Fibroblast of skin of abdomen (primary cell): ENCODE measurements around the gene CEP72.
"Not testable (repeated sequence)": the region's sequence is repeated elsewhere in the genome, so short reads cannot be mapped to it uniquely, and the experiment has no call there.

Source experiments
- DNase-seq: peaks from one replicate; pipeline ENCODE4 v3.0.0-alpha.2; 2013

Gene CEP72

DNA sequence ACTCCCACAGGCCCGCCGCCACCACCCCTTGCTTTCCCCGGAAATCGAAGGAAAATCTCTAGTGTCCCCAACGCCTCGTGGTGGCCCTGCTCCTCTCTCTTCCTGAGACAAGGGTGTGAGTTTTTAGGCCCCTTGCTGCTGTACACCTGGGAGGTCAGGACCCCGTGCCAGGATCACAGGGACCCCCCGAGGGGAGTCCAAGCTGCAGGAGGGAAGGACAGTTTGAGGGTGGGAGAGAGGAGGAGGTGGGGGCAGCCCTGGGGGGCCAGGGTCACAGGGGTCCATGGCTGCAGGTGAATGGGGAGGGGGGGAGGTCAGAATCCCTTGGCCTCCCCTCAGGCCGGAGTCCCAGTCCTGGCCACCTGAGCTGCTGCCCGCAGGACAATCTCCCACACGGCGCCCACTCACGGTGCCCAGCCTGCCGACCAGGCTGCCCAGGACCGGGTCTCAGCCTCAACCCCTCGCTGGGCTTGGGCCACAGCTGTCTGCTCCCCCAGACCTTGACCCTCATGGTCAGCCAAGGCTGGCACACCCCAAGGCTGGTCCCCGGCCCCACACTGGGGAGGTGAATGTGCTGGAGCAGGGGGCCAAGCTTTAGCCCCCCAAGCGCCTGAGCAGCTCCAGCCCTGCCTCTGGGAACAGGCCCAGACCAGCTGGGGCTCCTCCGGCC, 61.2 kb downstream of the CEP72 start:
- DNase-seq: no peak

DNA sequence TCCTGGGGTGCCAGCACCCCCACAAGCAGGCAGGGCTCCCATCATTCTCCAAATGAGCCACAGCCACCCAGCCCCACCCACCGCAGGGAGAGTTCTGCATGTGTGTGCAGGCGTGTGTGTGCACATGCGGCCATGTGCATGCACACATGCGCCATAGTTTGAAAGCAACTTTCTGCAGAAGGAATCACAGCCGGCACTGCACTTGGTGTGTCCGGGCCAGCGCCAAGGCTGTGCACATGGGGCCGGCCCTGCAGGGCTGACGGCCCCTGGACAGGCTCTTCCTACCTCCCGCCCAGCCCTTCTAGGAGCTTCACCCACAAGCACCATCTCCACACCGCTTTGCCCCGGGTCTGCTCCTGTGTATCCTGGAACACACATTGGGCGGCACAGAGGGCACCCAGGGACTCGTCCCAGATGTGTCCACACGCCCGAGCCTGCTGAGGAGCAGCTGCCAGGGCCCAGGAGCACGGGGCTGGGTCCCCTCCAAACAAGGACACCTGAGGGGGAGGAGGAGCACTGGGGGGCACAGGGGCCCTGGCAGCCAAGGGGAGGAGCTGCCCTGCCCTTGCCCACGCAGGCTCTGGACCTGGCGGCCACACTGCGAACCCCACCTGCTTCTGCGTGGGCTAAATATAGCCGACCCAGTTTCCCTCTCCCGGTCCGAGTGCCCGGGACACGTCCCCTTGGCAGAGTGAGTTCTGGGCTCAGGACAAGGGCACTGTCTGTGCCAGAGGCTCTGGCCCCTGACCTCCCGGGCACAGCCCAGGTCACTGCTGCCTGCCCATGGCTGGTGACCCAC, 61.9 kb downstream of the CEP72 start:
- DNase-seq: no peak

DNA sequence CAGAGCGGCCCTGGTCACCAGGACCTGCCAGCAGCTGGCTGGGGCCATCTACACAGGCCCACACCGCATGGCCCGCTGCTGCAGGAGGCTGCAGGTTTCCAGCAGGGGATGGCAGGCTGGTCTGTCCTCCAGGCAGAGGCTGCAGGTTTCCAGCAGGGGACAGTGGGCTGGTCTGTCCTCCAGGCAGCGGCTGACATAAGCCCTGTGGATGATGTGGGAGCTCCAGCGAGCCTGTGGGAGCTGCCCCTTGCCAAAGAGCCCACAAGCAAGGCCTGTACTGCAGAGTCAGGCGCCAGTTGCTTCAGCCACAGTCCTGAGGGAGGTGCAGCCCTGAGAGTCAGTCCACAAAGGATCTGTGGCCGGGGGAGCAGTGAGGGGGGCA, 62.5 kb downstream of the CEP72 start:
- DNase-seq: no peak

DNA sequence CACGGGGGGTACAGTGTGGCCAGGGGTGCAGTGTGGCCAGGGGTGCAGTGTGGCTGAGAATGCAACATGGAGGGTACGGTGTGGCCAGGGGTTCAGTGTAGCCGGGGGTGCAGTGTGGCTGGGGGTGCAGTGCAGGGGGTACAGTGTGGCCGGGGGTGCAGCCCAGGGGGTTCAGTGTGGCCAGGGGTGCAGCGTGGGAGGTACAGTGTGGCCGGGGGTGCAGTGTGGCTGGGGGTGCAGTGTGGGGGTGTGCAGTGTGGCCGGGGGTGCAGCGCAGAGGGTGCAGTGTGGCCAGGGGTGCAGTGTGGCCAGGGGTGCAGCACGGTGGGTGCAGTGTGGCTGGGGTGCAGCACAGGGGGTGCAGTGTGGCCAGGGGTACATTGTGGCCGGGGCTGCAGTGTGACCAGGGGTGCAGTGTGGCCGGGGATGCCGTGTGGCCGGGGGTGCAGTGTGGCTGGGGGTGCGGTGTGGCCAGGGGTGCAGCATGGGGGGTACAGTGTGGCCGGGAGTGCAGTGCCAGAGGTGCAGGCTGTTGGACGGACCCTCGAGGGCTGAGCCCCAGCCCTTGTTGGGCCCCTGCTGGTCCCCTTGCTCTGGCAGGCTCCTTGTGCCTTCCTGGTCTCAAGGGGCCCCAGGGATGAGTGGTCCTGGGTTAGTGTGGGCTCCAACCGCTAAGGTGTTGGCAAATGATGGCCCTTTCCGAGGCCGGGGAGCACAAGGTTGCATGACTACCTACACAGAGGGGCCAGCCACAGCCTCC, 63.2 kb downstream of the CEP72 start:
- no peak for DNase-seq

DNA sequence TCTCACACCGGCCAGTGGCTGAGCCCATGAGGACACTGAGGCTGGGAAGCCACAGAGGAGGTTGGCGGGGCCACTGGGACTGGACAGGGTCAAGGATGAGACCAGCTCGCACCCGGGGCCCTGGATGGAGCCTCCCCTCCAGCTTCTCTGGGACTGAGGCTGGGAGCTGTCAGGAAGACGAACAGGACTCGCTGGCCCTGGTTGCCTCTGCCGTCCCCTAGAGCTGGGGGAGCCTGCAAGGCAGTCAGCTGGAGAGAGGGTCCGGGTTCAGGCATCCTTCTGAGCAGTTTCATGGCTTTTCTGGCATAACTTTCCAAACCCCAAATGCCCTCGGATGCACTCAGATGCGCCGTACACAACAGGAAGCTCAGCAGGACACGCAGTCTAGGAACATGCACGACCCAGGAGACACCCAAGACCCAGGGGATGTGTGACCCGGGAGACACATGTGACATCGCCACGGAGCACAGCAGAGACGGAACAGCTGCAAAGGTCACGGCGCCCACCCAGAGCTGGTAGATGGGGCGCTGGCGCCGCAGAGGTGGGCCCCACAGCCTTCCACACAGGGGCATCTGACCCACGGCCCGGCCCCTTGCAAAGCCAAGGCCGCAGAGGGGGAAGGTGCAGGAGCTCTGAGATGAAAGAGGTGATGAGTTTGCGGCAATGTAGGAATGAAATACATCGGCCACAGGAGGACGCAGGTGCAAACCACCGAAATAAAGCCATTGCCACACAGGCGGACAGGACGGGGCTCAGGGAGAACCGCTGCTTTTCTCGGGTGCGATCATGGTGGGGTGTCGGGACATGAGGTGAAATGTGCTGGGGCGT, 63.9 kb downstream of the CEP72 start:
- DNase-seq: no peak

DNA sequence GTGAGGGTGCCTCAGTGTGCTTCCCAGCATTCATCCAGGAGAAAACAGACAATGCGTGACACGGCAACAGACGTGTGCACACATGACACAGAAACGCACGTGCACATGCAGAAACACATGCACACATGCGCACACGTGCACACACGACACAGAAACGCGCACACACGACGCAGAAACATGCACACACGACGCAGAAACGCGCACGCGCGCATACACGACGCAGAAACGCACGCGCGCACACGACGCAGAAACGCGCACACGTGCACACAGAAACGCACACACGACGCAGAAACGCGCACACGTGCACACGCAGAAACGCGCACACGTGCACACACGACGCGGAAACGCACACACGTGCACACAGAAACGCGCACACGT, 64.5 kb downstream of the CEP72 start:
- DNase-seq: no peak

DNA sequence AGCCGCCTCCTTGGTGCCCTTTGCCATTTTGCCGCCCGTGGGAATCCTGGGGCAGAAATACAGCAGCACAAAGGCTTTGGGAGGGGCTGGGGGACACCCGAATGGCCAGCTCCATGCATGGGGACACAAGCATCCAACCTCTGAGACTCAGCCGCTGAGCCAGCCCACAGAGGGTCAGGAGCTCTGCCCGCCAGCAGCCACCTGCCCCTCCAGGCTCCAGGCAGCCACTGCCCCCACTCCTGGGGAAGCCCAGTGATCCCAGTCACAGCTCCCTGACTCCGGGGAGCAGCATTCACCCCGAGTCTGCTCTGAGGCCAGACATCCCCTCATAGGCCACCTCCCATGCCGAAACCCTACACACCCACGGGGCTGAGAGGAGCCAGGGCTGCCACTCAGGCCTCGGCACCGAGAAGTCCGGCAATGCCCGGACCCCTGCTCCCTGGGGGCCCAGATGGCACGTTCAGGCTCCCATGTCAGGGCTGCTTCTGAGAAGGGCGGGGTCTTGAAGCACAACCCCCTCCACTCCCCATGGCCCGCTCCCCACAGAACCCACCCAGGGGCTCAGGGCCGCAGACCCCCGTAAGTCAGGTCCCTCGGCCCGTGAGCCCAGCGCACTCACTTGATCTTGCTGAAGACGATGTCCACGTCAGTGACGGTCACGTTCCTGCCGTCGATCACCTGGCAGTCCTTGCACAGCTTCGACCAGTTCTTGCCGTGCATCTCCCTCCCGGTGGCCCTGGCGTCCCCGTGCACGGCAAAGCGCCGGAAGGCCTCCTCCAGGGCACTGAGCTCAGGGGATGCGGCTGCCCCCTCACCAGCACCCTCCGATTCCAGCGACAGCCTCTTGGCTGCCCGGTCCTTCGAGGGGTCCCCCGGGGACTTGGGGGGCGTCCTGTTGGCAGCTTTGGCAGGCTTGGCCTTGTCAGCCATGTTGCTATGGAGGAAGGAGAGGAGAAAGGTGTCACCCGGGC, 65.3 kb downstream of the CEP72 start:
- DNase-seq: no peak

DNA sequence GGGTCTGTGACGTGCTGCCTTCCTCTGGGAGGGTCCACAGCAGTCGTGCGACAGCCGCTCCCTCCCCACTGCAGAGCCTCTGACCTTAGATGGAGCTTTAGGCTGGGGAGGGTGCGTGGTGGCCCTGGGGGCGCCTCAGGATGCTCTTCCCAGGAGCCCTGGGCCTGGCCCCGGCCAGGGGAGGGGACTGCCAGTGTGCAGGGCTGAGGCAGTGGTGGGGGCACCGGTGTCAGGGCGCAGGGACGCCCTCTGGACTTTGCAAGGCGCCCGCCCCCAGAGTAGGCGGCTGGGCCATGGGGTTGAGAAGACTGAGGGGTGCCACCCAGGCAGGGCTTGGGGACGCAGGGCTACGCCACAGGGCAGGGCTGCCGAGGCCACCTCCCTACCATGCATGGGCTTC, 66.4 kb downstream of the CEP72 start:
- DNase-seq: not testable (repeated sequence)

DNA sequence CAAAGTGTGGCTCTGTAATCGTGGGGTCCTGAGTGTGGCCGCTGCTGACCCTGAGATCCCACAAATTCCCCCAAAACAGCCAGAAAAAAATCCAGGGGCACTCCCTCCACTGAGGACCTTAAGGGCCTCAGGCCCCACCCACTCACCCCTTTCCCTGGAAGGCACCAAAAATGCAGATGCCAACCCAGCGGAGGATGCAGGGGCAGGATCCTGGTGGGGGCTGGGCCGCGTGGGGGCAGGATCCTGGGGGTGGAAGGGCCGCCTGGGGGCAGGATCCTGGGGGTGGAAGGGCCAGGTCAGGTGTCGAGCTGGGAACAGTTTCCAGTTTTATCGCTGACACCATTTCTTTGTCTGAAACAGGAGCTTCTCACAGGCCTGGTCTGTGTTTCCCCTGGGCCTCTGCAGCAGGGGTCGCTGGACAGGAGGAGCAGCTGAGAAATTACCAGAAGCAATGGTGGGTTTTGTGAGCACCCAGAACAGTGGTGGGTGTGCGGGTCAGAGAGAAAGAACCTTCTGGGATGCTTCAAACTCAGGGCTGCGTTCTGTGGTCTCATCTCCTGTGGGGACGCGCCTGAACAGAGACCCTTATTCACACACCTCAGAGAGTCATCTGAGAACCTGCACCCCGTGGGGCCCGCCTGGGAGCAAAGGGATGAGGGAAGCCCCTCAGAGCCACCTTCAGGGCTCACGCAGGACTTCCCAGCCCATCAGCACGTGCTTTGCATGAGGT, 67.2 kb downstream of the CEP72 start:
- not testable (repeated sequence) for DNase-seq

DNA sequence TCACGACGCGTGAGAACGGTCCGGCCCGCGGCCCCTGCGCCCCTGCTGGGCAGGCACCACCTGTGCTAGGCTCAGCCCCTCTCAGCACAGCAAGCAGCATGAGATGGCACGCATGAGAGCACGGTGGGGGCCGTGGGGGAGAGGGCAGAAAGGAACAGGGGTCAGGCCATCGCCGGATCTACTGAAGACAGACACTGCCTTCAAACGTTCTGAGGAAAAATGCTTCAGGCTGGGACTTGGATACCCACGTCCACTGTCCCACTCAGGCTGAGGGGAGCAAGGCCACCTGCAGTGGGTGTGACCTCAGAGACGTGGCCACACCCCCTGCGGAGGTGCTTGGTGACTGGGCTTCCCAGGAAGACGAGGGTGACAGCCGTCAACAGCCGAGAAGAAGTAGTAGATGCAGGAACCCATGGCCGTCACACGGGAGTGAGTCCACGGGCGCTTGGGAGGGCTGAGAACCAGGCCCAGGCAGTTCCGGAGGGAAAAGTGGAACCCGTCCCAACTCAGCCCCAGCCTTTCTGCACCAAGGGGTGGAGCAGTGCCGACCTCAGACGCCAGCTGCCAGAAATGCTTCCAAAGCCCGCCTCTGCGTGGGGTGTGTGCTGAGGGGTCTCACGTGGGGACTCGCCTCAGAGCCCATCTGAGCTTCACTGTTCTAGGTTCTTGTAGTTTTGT, 68.1 kb downstream of the CEP72 start:
- not testable (repeated sequence) for DNase-seq

DNA sequence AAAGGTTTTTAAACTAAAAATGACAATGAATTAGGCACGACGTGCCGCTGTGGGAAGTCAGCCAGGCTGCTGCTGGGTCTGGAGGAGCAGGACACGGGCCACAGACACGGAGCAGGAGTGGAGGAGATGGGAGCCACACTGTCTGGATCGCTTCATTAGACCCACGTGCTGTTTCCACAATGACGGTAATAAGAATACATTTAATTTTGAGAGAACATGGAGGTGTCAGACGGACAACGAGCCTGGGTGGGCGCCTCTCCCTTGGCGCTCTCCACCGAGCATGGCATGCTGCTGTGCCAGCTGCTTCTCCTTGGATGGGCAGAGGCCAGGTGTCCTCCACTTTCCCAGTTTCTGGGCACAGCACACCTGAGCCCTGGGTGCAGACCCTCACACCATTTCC, 68.7 kb downstream of the CEP72 start:
- DNase-seq: not testable (repeated sequence)

DNA sequence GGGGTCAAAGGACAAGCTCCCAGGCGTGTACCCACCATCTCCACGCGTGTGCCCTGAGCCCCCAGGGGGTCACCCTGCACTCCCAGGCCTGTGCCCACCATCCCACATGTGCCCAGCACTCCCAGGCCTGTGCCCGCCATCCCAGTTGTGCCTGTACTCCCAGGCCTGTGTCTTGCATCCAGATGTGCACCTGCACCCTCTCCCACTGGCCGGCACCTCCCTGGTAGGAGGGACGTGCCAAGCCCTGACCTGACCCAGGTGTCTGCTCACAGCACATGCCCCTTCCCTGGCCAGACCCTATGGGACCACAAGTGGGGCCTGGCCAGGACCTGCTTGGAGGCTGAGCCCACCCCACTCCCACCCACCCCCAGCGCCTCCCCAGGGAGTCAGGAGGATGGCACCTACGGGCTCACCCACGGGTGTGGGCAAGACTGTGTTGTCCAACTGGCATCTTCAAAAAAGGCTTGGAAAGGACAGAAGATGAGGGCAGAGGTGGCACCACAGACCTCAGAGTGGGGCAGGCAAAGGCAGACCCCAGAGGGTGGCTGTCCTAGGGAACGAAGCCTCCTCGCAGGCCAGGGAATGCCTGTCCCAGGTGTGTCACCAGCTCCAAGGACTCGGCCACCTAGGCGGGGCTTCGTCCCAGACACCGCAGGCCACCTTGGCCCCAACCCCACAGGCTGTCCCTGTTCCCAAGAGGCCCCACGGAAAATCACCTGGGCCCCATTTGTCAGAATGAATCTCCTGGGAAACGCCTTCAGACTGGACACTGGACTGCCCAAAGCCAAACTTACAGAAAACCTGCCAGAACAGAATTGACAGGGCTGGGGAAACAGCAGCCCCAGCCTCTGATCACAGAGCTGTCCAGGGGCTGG, 69.4 kb downstream of the CEP72 start:
- not testable (repeated sequence) for DNase-seq

DNA sequence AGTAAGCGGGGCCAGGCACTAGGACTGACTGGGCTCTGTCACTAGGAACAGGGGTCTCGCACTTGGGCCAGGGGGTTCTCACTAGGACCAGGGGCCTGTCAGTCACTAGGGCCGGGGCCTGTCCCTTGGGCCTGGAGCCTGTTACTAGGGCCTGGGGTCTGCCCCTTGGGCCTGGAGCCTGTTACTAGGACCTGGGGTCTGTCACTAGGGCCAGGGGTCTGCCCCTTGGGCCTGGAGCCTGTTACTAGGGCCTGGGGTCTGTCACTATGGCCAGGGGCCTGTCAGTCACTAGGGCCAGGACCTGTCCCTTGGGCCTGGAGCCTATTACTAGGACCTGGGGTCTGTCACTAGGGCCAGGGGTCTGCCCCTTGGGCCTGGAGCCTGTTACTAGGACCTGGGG, 70.1 kb downstream of the CEP72 start:
- not testable (repeated sequence) for DNase-seq

DNA sequence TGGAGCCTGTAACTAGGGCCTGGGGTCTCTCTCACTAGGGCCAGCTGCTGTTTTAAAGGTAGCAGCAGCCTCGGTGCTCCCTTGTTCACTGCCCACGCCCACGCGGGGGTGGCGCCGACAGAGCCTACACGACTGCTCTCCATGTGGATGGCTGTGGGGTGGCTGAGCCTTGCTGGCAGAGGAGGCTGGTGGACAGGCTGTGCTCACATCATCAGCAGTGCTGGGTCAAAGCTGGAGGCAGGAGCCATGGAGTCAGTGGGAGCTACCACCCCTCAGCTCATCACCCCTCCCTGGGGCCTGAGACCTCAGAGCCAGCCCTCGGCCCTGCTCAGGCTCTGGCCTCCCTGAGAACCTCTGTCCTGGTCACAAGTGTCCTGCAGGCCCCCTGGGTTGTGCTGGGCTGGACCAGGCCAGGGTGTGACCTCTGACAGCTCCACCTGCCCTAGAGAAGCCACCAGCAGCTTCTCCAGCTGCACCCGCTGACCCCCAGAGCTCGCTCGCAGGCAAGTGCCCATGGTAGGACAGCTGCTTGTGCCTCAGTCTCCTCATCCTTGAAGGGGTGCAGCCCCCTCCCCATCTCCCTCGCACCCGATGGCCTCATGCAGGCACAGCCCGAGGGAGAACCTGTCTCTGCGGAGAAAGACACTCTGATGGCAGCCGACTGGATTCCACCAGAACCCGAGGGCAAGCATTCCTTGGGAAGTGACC, 70.7 kb downstream of the CEP72 start:
- DNase-seq: not testable (repeated sequence)

DNA sequence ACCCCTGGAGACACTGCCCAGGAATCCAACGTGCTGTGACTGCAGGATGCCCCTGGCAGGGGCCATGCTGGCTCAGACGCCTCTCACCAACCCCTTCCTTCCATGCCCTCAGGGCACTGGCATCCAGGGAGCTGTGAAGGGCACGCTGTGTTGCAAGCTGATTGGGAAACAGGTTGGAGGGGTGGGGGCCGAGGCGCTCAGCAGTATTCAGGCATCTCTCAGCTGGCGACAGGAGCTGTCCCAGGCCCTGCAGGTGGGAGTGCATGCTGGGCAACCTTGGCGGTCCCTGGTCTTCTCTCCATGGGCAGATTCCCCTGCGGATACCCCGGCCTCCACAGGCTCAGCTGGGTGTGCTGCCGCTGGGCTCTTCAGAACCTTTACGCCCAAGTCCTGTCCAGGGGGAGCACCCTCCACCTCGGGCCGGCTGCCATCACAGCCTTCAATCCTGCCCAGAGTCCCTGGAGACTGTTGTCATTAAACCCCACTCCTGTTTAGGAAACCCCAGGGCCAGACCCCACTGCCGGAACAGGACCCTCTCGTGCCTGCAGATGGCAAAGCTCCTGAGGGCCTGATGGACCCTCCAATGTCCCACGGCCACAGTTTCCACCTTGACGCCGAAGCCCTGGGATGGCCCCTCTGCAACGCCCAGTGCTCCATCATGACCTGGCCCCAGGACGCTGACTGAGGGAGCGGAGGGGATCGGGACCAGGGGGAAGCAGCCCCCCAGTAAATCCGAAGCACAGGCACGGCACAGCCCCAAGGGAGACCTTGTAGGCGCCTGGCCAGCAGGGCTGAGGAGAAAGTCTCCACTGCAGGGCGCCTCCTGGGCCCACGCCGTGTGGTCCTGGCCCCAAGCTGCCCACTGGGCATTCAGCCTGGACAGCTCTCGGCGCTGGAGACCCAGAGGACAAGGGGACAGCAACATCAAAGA, 71.7 kb downstream of the CEP72 start:
- DNase-seq: no peak

DNA sequence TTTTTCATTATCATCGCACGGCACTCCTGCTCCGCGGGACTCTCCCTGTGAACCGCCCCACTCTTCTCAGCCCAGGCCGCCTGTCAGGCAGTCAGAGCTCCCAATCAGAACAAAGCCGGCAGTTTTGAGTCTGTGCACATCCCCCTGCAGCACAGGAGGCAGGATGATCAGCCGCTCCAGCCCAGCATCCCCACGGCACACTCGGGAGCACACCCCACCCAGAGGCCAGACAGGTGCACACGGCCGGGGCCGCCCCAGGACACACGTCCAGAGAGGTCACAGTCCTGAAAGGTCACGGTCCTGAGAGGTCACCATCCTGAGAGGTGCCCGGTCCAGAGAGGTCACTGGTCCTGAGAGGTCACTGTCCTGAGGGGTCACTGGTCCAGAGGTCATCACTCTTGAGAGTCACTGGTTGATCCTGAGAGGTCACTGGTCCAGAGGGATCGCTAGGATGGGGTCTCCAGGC, 72.6 kb downstream of the CEP72 start:
- no peak for DNase-seq
